H1 (cell line): ENCODE data around the gene DPYD.

Experiments
- BRCA1 ChIP-seq: IDR thresholded peaks from 2 replicates; pipeline ENCODE4 v1.6.1; 2012; ENCODE audit warnings: low read depth, low read length, improper control_type of control experiment
- CHD1 ChIP-seq: IDR thresholded peaks from 2 replicates; pipeline ENCODE4 v1.6.1; 2012; ENCODE audit warnings: low read depth, low read length, improper control_type of control experiment
- CREB1 ChIP-seq: IDR thresholded peaks from 2 replicates; pipeline ENCODE4 v1.6.1; 2012; ENCODE audit warnings: inconsistent platforms
- POLR2AphosphoS5 ChIP-seq: IDR thresholded peaks from 2 replicates; pipeline ENCODE4 v1.6.1; 2011; ENCODE audit warnings: low read depth, low read length
- SP2 ChIP-seq: IDR thresholded peaks from 2 replicates; pipeline ENCODE4 v1.6.1; 2012; ENCODE audit warnings: mild to moderate bottlenecking, low read length, inconsistent platforms
- YY1 ChIP-seq: IDR thresholded peaks from 2 replicates; pipeline ENCODE4 v1.6.1; 2011; ENCODE audit warnings: low read depth, mild to moderate bottlenecking, low read length
- TF ChIP-seq, protein P1 (sequence below), 3 experiments: IDR thresholded peaks; 1 replicate in 2 of 3; 2 replicates in 1 of 3; pipeline versions ENCODE4 v1.5.1 to v1.6.1; 2011; ENCODE audit warnings: low read length in 3 of 3, mild to moderate bottlenecking in 3 of 3, inconsistent platforms in 2 of 3, low read depth in 1 of 3, moderate library complexity in 1 of 3; ENCODE audit not compliant: insufficient read depth in 1 of 3; ENCODE audit errors: control extremely low read depth in 1 of 3
- TF ChIP-seq, protein P2 (sequence below): IDR thresholded peaks from 2 replicates; pipeline ENCODE4 v1.6.1; 2012; ENCODE audit warnings: inconsistent platforms
- TF ChIP-seq, protein P3 (sequence below): IDR thresholded peaks from 2 replicates; pipeline ENCODE4 v1.6.1; 2011; ENCODE audit warnings: low read depth, mild to moderate bottlenecking, low read length; ENCODE audit not compliant: insufficient read depth

DNA sequence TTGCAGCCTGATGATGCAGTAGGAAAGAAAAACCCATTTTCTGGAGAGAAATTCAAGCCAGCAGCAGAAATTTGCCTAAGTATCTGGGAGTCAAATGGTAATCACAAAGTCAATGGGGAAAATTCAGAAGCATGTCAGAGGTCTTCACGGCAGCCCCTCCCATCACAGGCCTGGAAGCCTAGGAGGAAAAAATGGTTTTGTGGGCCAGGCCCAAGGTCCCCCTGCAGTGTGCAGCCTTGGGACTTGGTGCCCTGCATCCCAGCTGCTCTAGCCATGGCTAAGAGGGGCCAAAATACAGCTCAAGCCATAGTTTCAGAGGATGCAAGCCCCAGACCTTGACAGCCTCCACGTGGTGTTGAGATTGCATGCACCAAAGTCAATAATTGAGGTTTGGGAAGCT, 864.4 kb downstream of the DPYD start:
- TF ChIP-seq, protein P1, sequence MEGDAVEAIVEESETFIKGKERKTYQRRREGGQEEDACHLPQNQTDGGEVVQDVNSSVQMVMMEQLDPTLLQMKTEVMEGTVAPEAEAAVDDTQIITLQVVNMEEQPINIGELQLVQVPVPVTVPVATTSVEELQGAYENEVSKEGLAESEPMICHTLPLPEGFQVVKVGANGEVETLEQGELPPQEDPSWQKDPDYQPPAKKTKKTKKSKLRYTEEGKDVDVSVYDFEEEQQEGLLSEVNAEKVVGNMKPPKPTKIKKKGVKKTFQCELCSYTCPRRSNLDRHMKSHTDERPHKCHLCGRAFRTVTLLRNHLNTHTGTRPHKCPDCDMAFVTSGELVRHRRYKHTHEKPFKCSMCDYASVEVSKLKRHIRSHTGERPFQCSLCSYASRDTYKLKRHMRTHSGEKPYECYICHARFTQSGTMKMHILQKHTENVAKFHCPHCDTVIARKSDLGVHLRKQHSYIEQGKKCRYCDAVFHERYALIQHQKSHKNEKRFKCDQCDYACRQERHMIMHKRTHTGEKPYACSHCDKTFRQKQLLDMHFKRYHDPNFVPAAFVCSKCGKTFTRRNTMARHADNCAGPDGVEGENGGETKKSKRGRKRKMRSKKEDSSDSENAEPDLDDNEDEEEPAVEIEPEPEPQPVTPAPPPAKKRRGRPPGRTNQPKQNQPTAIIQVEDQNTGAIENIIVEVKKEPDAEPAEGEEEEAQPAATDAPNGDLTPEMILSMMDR (IDR thresholded peaks at IDR 0.05; ENCODE audit: control extremely low read depth in 1 of 3, insufficient read depth in 1 of 3, low read depth in 1 of 3, low read length in 3 of 3) = no peak
- TF ChIP-seq, protein P2, sequence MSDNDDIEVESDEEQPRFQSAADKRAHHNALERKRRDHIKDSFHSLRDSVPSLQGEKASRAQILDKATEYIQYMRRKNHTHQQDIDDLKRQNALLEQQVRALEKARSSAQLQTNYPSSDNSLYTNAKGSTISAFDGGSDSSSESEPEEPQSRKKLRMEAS = no peak
- TF ChIP-seq CHD1 = no peak
- TF ChIP-seq SP2 = no peak
- TF ChIP-seq POLR2AphosphoS5 = no peak
- TF ChIP-seq, protein P3, sequence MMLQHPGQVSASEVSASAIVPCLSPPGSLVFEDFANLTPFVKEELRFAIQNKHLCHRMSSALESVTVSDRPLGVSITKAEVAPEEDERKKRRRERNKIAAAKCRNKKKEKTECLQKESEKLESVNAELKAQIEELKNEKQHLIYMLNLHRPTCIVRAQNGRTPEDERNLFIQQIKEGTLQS = no peak
- TF ChIP-seq BRCA1 = no peak
- no peak for TF ChIP-seq YY1
- no peak for TF ChIP-seq CREB1
